Lung (tissue), 16 donors: ENCODE data around the gene PCGF5. TPM values are rescaled to one million over a fixed set of nuclear protein-coding genes. Genes with fewer than 3 reads are reported as not detected.

ENCODE experiments used
- ATAC-seq: fragments of 200-7000 bp; cut with Tn5 transposase; one replicate; pipeline ENCODE4 v1.9.1; 2020; ENCODE audit warnings: moderate number of reproducible peaks; ENCODE audit not compliant: insufficient read depth, low FRiP score
- DNase-seq, 3 donors: peaks; one replicate each; pipeline ENCODE4 v3.0.0-alpha.2; 2013 to 2017
- H3K27ac ChIP-seq, 2 donors: one replicate each; pipeline ENCODE4 v1.5.1; 2013; ENCODE audit warnings: mild to moderate bottlenecking in 2 of 2, moderate library complexity in 2 of 2, control low read depth in 1 of 2, inconsistent platforms in 1 of 2, low read depth in 1 of 2, low read length in 1 of 2
- H3K27me3 ChIP-seq, 3 donors: one replicate each; pipeline ENCODE4 v1.5.1; 2013; ENCODE audit warnings: low read length in 2 of 3; ENCODE audit not compliant: control insufficient read depth in 3 of 3, insufficient read depth in 3 of 3
- H3K36me3 ChIP-seq, 4 donors: one replicate each; pipeline ENCODE4 v1.5.1; 2013; ENCODE audit warnings: low read length in 4 of 4, mild to moderate bottlenecking in 1 of 4, moderate library complexity in 1 of 4; ENCODE audit not compliant: control insufficient read depth in 4 of 4, insufficient read depth in 4 of 4
- H3K4me1 ChIP-seq, 5 donors: one replicate each; pipeline ENCODE4 v1.5.1; 2013; ENCODE audit warnings: low read length in 5 of 5, mild to moderate bottlenecking in 2 of 5, moderate library complexity in 1 of 5; ENCODE audit not compliant: control insufficient read depth in 5 of 5, insufficient read depth in 5 of 5
- H3K4me3 ChIP-seq: one replicate; pipeline ENCODE4 v1.5.1; 2013; ENCODE audit warnings: mild to moderate bottlenecking, control low read depth, moderate library complexity
- H3K9ac ChIP-seq, 2 donors: one replicate each; pipeline ENCODE4 v1.5.1; 2013; ENCODE audit warnings: low read length in 2 of 2, control low read depth in 1 of 2; ENCODE audit not compliant: insufficient read depth in 1 of 2
- H3K9me3 ChIP-seq, 4 donors: one replicate each; pipeline ENCODE4 v1.5.1; 2013; ENCODE audit warnings: low read length in 3 of 4, mild to moderate bottlenecking in 1 of 4, moderate library complexity in 1 of 4; ENCODE audit not compliant: control insufficient read depth in 4 of 4, insufficient read depth in 3 of 4
- CTCF ChIP-seq: IDR thresholded peaks from 2 replicates; pipeline ENCODE4 v1.5.1; 2012; ENCODE audit warnings: mild to moderate bottlenecking; ENCODE audit errors: control extremely low read depth, extremely low read depth
- WGBS, 2 donors: extraction: QIAGEN DNeasy Blood & Tissue Kit; methylation state at CpG; one replicate each; pipeline ENCODE4 v1.1.7; 2013; 5-methylcytosine and 5-hydroxymethylcytosine counted together
- long read RNA-seq, 5 donors: transcript quantifications; one replicate each; lab custom pipeline, GENCODE V29; 2026
- polyA plus RNA-seq, 2 donors: library from polyadenylated mRNA; stranded (reverse); fragments of 200-250 nt; gene quantifications; one replicate each; pipeline ENCODE4 v1.2.1, GENCODE V29; 2013
- total RNA-seq, 2 donors: library from RNA; depleted of rRNA in 1 of 2; stranded (reverse); fragments of >200 nt in 1 of 2; gene quantifications; one replicate each; pipeline ENCODE4 v1.2.1, GENCODE V29; 2014 to 2021
- donor health status: control.
- donor health status: control.
- donor health status: Bipolar disorder and iron deficiency.
- donor health status: healthy.
- donor health status: DM: yes; HTN: yes; CAD: no.

Gene PCGF5
- total RNA-seq = 10 to 100 TPM; 36.3 to 36.9 TPM
- polyA plus RNA-seq = 10 to 100 TPM; 27.2 to 29.0 TPM
- long read RNA-seq, donor 1, full-length matches to known transcripts = 8 of 8 reads
- long read RNA-seq, donor 1, partial matches to known transcripts = 0 of 8 reads
- long read RNA-seq, donor 1, other reads (novel, unspliced or antisense) = 0 of 8 reads
- long read RNA-seq, donor 2 = 0 reads
- long read RNA-seq, donor 3, full-length matches to known transcripts = 2 of 2 reads
- long read RNA-seq, donor 3, partial matches to known transcripts = 0 of 2 reads
- long read RNA-seq, donor 3, other reads (novel, unspliced or antisense) = 0 of 2 reads
- long read RNA-seq, donor 4, full-length matches to known transcripts = 3 of 3 reads
- long read RNA-seq, donor 4, partial matches to known transcripts = 0 of 3 reads
- long read RNA-seq, donor 4, other reads (novel, unspliced or antisense) = 0 of 3 reads
- long read RNA-seq, donor 5, full-length matches to known transcripts = 9 of 9 reads
- long read RNA-seq, donor 5, partial matches to known transcripts = 0 of 9 reads
- long read RNA-seq, donor 5, other reads (novel, unspliced or antisense) = 0 of 9 reads

- TF ChIP-seq CTCF = no peak
- peak within 1 kb of the TSS; percentile 59 to 91 for H3K9ac ChIP-seq
- H3K36me3 ChIP-seq = peaks cover 0 to 5% (median 0%) of the 10 kb centered on the region in 4 donors
- H3K9me3 ChIP-seq = no peaks in the 10 kb centered on the region
- H3K27me3 ChIP-seq = no peaks in the 10 kb centered on the region
- H3K27ac ChIP-seq = peak within 1 kb of the TSS; percentile 97 to 98
- H3K4me1 ChIP-seq = peaks cover 2 to 22% (median 9%) of the 10 kb centered on the region in 5 donors
- 1% methylated on average over 56 to 66 of the region's 66 CpGs for WGBS, 2 donors
- DNase-seq (peak; percentile 87 to 94 (median 93)), ATAC-seq (peak; percentile 99)
- peak within 1 kb of the TSS; percentile 98 for H3K4me3 ChIP-seq
Measured at GRCh38 chr10:91220194-91220953, at the start of gene PCGF5. Gene PCGF5 (plus strand): TSS chr10:91220663. CDS start chr10:91222872, 2,209 bp downstream.

GRCh38 chr10:91171485-91171884, 49.0 kb upstream of the PCGF5 start:
- WGBS, 2 donors = 90 to 94% methylated on average over 3 of the region's 3 CpGs
- H3K27ac ChIP-seq = peak overlapping the region in 1 of 2 donors; percentile 6
- H3K4me3 ChIP-seq = no peak overlapping the region
- no peak for TF ChIP-seq CTCF
- no peak overlapping the region for H3K9ac ChIP-seq
- DNase-seq = no peak
- peaks cover 0 to 2% (median 0%) of the 10 kb centered on the region in 4 donors for H3K9me3 ChIP-seq
- H3K4me1 ChIP-seq = peaks cover 0 to 16% (median 0%) of the 10 kb centered on the region in 5 donors
- no peak for ATAC-seq
- H3K27me3 ChIP-seq = no peaks in the 10 kb centered on the region
- H3K36me3 ChIP-seq = peaks cover 0 to 3% (median 0%) of the 10 kb centered on the region in 4 donors

- DNase-seq (no peak), ATAC-seq (no peak)
- TF ChIP-seq CTCF = no peak
- Histone ChIP-seq H3K36me3 (peaks cover 0 to 3% (median 0%) of the 10 kb centered on the region in 4 donors), H3K27me3 (no peaks in the 10 kb centered on the region), H3K9me3 (peaks cover 0 to 2% (median 0%) of the 10 kb centered on the region in 4 donors), H3K4me3 (no peak overlapping the region), H3K27ac (no peak overlapping the region), H3K9ac (no peak overlapping the region), H3K4me1 (peaks cover 0 to 16% (median 0%) of the 10 kb centered on the region in 5 donors)
- 97 to 98% methylated on average over 2 of the region's 2 CpGs for WGBS, 2 donors
Measured at GRCh38 chr10:91172348-91172747, 48.1 kb upstream of the PCGF5 start.
